GM23338 (cell line): Measurements from ENCODE around the gene SDC1. TPM values are rescaled to one million over a fixed set of nuclear protein-coding genes. Genes with fewer than 3 reads are reported as not detected.
"Not testable (repeated sequence)": the region's sequence is repeated elsewhere in the genome, so short reads cannot be mapped to it uniquely, and the experiment has no call there.

Experiments
- ATAC-seq: fragments of 200-7000 bp; cut with Tn5 transposase; 3 replicates; pipeline ENCODE4 v1.9.1; 2020
- DNase-seq: peaks from one replicate; pipeline ENCODE4 v3.0.0-alpha.2; 2015; ENCODE audit warnings: low spot score
- H2AFZ ChIP-seq: fragments of 200-600 bp; sonication (generic); 2 replicates; pipeline ENCODE4 v1.8.0; 2016; ENCODE audit warnings: antibody characterized with exemption, mild to moderate bottlenecking, moderate library complexity
- H3F3A ChIP-seq: fragments of 200-600 bp; sonication (generic); replicated peaks from 2 replicates; pipeline ENCODE4 v1.8.0; 2017; ENCODE audit warnings: antibody characterized with exemption, mixed run types, low read depth
- H3K27ac ChIP-seq: fragments of 200-600 bp; sonication (generic); 2 replicates; pipeline ENCODE4 v1.6.1; 2016; ENCODE audit warnings: low read depth
- H3K27me3 ChIP-seq: fragments of 200-600 bp; sonication (generic); 2 replicates; pipeline ENCODE4 v1.8.0; 2016; ENCODE audit warnings: mild to moderate bottlenecking, mixed run types, moderate library complexity; ENCODE audit not compliant: insufficient read depth
- H3K36me3 ChIP-seq: fragments of 200-600 bp; sonication (generic); 2 replicates; pipeline ENCODE4 v1.8.0; 2016; ENCODE audit warnings: mild to moderate bottlenecking; ENCODE audit not compliant: insufficient read depth
- H3K4me1 ChIP-seq: fragments of 200-600 bp; sonication (generic); 2 replicates; pipeline ENCODE4 v1.8.0; 2016; ENCODE audit warnings: mild to moderate bottlenecking, moderate library complexity; ENCODE audit not compliant: insufficient read depth
- H3K4me2 ChIP-seq: fragments of 200-600 bp; sonication (generic); 2 replicates; pipeline ENCODE4 v1.7.1; 2017; ENCODE audit warnings: mixed run types
- H3K4me3 ChIP-seq: fragments of 200-600 bp; sonication (generic); 2 replicates; pipeline ENCODE4 v1.6.1; 2016; ENCODE audit warnings: mixed run types
- H3K79me2 ChIP-seq: fragments of 200-600 bp; sonication (generic); replicated peaks from 2 replicates; pipeline ENCODE4 v1.8.0; 2017; ENCODE audit warnings: mild to moderate bottlenecking; ENCODE audit not compliant: insufficient read depth
- H3K9me2 ChIP-seq: fragments of 200-600 bp; sonication (generic); 2 replicates; pipeline ENCODE4 v1.8.0; 2017; ENCODE audit not compliant: insufficient read depth
- H4K20me1 ChIP-seq: fragments of 200-600 bp; sonication (generic); replicated peaks from 2 replicates; pipeline ENCODE4 v1.8.0; 2017; ENCODE audit warnings: mild to moderate bottlenecking; ENCODE audit not compliant: insufficient read depth
- H3K27ac Mint-ChIP-seq: 2 replicates; pipeline ENCODE4 v1.8.0; 2020; ENCODE audit warnings: inconsistent platforms, mild to moderate bottlenecking, moderate library complexity, mixed read lengths
- H3K27me3 Mint-ChIP-seq: 3 replicates; pipeline ENCODE4 v1.8.0; 2022; ENCODE audit warnings: low read depth, mild to moderate bottlenecking, moderate library complexity, mixed read lengths, inconsistent platforms; ENCODE audit not compliant: insufficient read depth, poor library complexity
- H3K36me3 Mint-ChIP-seq: 3 replicates; pipeline ENCODE4 v1.8.0; 2021; ENCODE audit warnings: low read depth, mild to moderate bottlenecking, inconsistent platforms, moderate library complexity, mixed read lengths
- H3K4me1 Mint-ChIP-seq: 3 replicates; pipeline ENCODE4 v1.8.0; 2020; ENCODE audit warnings: mild to moderate bottlenecking, inconsistent platforms, mixed read lengths
- H3K4me3 Mint-ChIP-seq: 3 replicates; pipeline ENCODE4 v1.8.0; 2021; ENCODE audit warnings: moderate library complexity, mild to moderate bottlenecking, inconsistent platforms, mixed read lengths
- H3K9me3 Mint-ChIP-seq: 3 replicates; pipeline ENCODE4 v1.8.0; 2020; ENCODE audit warnings: moderate library complexity, mild to moderate bottlenecking, inconsistent platforms, mixed read lengths
- CREB1 ChIP-seq: fragments of 250-450 bp; sonication (Bioruptor Pico); IDR thresholded peaks from 2 replicates; pipeline ENCODE4 v1.5.0; 2020; ENCODE audit warnings: low read depth, mild to moderate bottlenecking, moderate library complexity
- EZH2 ChIP-seq: fragments of 200-600 bp; sonication (generic); IDR thresholded peaks from one replicate; pipeline ENCODE4 v1.8.0; 2017; ENCODE audit warnings: antibody characterized with exemption, mild to moderate bottlenecking, low read depth; ENCODE audit not compliant: unreplicated experiment
- EZH2phosphoT487 ChIP-seq: fragments of 200-600 bp; sonication (generic); IDR thresholded peaks from one replicate; pipeline ENCODE4 v1.8.1; 2018; ENCODE audit warnings: antibody characterized with exemption; ENCODE audit not compliant: unreplicated experiment
- JUNB ChIP-seq: IDR thresholded peaks from one replicate; pipeline ENCODE4 v1.6.1; 2016; ENCODE audit warnings: antibody characterized with exemption; ENCODE audit not compliant: unreplicated experiment
- NANOG ChIP-seq: IDR thresholded peaks from 2 replicates; pipeline ENCODE4 v1.6.1; 2016; ENCODE audit warnings: antibody characterized with exemption, borderline replicate concordance
- POLR2AphosphoS5 ChIP-seq: IDR thresholded peaks from 2 replicates; pipeline ENCODE4 v1.6.1; 2016; ENCODE audit warnings: antibody characterized with exemption, low read depth
- STAT1 ChIP-seq: IDR thresholded peaks from one replicate; pipeline ENCODE4 v1.6.1; 2016; ENCODE audit warnings: antibody characterized with exemption; ENCODE audit not compliant: unreplicated experiment
- ZNF331 ChIP-seq: fragments of 250-450 bp; sonication (Bioruptor Pico); IDR thresholded peaks from 2 replicates; pipeline ENCODE4 v1.5.0; 2020; ENCODE audit warnings: low read depth, mild to moderate bottlenecking, moderate library complexity
- polyA plus RNA-seq: library from polyadenylated mRNA; unstranded; fragments of >200 nt; fragmentation: Nextera tagmentation; extraction: Ambion mirVana; gene quantifications from 2 replicates; pipeline ENCODE4 v1.2.1, GENCODE V29; 2016
- total RNA-seq: library from RNA; depleted of rRNA; stranded (reverse); fragments of >200 nt; shearing (Covaris generic); gene quantifications from 2 replicates; pipeline ENCODE4 v1.2.3, GENCODE V29; 2014
- TF ChIP-seq, protein P1 (sequence below): IDR thresholded peaks from one replicate; pipeline ENCODE4 v1.6.1; 2018; ENCODE audit warnings: antibody characterized with exemption; ENCODE audit not compliant: unreplicated experiment

The SDC1 gene
- total and polyA plus RNA-seq, 2 experiments from 2014 or later: 16.6 to 43.0 TPM

DNA sequence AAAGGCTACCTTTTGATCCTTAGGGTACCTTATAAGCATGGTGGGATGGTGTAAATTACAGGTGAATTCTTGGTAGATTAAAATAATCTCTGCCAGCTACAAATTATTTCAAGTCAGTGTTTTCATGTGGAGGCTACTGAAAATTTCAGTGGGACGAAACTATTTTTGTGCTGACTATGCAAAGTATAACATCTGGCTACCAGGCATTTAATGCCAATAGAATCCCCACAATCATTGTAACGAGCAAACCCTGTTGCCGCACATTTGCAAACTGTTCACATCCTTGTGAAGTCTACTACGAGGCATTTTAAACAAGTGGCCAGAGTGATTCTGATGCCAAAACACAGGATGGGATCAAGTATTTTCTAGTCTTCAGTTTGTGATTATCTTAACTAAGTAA lies 48.1 kb upstream of the SDC1 start:
- Mint-ChIP-seq H3K36me3 (peaks cover 22% of the 10 kb centered on the region), H3K4me3 (no peak overlapping the region), H3K27ac (no peak overlapping the region), H3K27me3 (peaks cover 1% of the 10 kb centered on the region), H3K4me1 (no peaks in the 10 kb centered on the region), H3K9me3 (no peaks in the 10 kb centered on the region)
- Histone ChIP-seq H2AFZ (no peak overlapping the region), H3K27me3 (no peaks in the 10 kb centered on the region), H3K9me2 (no peaks in the 10 kb centered on the region), H3K36me3 (peaks cover 8% of the 10 kb centered on the region; the same call in 1 of the 2 replicates), H3K4me3 (no peak overlapping the region), H3K79me2 (peaks cover 3% of the 10 kb centered on the region), H4K20me1 (peaks cover 5% of the 10 kb centered on the region; the same call in 1 of the 2 replicates), H3K27ac (no peak overlapping the region), H3F3A (no peaks in the 10 kb centered on the region), H3K4me2 (no peak overlapping the region), H3K4me1 (no peaks in the 10 kb centered on the region)
- ATAC-seq (no peak), DNase-seq (no peak)
- TF ChIP-seq CREB1 (CRISPR knock-in tag): no peak
- no peak for TF ChIP-seq POLR2AphosphoS5
- no peak for TF ChIP-seq EZH2phosphoT487
- TF ChIP-seq JUNB: no peak
- TF ChIP-seq NANOG: no peak
- TF ChIP-seq EZH2: no peak
- TF ChIP-seq STAT1: no peak
- TF ChIP-seq ZNF331 (CRISPR knock-in tag): no peak
- TF ChIP-seq, protein P1, sequence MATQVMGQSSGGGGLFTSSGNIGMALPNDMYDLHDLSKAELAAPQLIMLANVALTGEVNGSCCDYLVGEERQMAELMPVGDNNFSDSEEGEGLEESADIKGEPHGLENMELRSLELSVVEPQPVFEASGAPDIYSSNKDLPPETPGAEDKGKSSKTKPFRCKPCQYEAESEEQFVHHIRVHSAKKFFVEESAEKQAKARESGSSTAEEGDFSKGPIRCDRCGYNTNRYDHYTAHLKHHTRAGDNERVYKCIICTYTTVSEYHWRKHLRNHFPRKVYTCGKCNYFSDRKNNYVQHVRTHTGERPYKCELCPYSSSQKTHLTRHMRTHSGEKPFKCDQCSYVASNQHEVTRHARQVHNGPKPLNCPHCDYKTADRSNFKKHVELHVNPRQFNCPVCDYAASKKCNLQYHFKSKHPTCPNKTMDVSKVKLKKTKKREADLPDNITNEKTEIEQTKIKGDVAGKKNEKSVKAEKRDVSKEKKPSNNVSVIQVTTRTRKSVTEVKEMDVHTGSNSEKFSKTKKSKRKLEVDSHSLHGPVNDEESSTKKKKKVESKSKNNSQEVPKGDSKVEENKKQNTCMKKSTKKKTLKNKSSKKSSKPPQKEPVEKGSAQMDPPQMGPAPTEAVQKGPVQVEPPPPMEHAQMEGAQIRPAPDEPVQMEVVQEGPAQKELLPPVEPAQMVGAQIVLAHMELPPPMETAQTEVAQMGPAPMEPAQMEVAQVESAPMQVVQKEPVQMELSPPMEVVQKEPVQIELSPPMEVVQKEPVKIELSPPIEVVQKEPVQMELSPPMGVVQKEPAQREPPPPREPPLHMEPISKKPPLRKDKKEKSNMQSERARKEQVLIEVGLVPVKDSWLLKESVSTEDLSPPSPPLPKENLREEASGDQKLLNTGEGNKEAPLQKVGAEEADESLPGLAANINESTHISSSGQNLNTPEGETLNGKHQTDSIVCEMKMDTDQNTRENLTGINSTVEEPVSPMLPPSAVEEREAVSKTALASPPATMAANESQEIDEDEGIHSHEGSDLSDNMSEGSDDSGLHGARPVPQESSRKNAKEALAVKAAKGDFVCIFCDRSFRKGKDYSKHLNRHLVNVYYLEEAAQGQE: no peak

DNA sequence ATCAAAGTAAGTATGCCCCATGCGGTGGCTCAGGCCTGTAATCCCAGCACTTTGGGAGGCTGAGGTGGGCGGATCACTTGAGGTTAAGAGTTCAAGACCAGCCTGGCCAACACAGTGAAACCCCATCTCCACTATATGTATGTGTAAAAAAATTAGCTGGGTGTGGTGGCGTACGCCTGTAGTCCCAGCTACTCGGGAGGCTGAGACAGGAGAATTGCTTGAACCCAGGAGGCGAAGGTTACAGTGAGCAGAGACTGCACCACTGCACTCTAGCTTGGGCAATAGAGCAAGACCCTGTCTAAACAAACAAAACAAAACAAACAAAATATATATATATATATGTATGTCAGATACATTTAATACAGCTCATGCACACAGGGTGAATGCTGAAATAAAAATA lies 43.4 kb upstream of the SDC1 start:
- H3F3A ChIP-seq, H3K4me3 Mint-ChIP-seq, H3K4me1 Mint-ChIP-seq, DNase-seq, H3K4me3 ChIP-seq, H3K9me3 Mint-ChIP-seq, H3K27me3 Mint-ChIP-seq, H3K4me1 ChIP-seq, H3K79me2 ChIP-seq, ATAC-seq, H3K27ac ChIP-seq, H3K9me2 ChIP-seq, H3K36me3 ChIP-seq, H3K4me2 ChIP-seq, H2AFZ ChIP-seq, H4K20me1 ChIP-seq, H3K27ac Mint-ChIP-seq, H3K27me3 ChIP-seq: not testable (repeated sequence)
- peaks cover 27% of the 10 kb centered on the region for H3K36me3 Mint-ChIP-seq
